HepG2 (cell line): ENCODE data around the gene UCK2. TPM values are rescaled to one million over a fixed set of nuclear protein-coding genes. Genes with fewer than 3 reads are reported as not detected.

Experiments used
- ATAC-seq: fragments of 200-7000 bp; cut with Tn5 transposase; 3 replicates; pipeline ENCODE4 v1.9.1; 2020; ENCODE audit warnings: mild to moderate bottlenecking, moderate library complexity
- BruUV-seq: library from RNA; stranded (reverse); fragments of 400-500 nt; replicated peaks from 2 replicates; lab custom pipeline; 2021; lab: Mats Ljungman, UMichigan
- CTCF ChIA-PET: fragments of 300-600 bp; formaldehyde crosslinking; extraction: SDS; loops from one replicate; lab custom pipeline; 2021; ENCODE audit warnings: low total read pairs, inconsistent platforms, low intra/inter-chr PET ratio; lab: Yijun Ruan, JAX
- POLR2A ChIA-PET: fragments of 350-600 bp; sonication (Branson Sonifier 250); formaldehyde crosslinking; loops from one replicate; lab custom pipeline; 2020; ENCODE audit warnings: antibody characterized with exemption, inconsistent platforms; lab: Yijun Ruan, JAX
- DNase-seq: peaks from one replicate; pipeline ENCODE4 v3.0.0-alpha.2; 2015; ENCODE audit warnings: low spot score
- FAIRE-seq: peaks from 3 replicates; lab custom pipeline; 2011; peaks lifted over from hg19 to GRCh38; lab: Jason Lieb, UNC
- H2AFZ ChIP-seq: one replicate; pipeline ENCODE4 v1.6.1; 2011; ENCODE audit warnings: low read length, inconsistent platforms
- H3K27ac ChIP-seq: fragments of 300-600 bp; 3 replicates; pipeline ENCODE4 v1.8.0; 2011; ENCODE audit warnings: mixed run types, mild to moderate bottlenecking, mixed read lengths, low read length, inconsistent platforms; ENCODE audit not compliant: insufficient read depth; ENCODE audit errors: extremely low read length
- H3K27me3 ChIP-seq, 2 experiments: fragments of 200-600 bp in 1 of 2; 2 replicates in 1 of 2; 3 replicates in 1 of 2; pipeline versions ENCODE4 v1.6.0 to v1.8.0; 2011; ENCODE audit warnings: low read length in 2 of 2, mild to moderate bottlenecking in 2 of 2, moderate library complexity in 2 of 2, inconsistent platforms in 1 of 2; ENCODE audit not compliant: insufficient read depth in 2 of 2, control insufficient read depth in 1 of 2
- H3K36me3 ChIP-seq, 2 experiments: fragments of 200-600 bp in 1 of 2; replicated peaks in 1 of 2; 2 replicates in 1 of 2; 3 replicates in 1 of 2; pipeline versions ENCODE4 v1.5.1 to v1.8.0; 2011; ENCODE audit warnings: low read length in 2 of 2, inconsistent platforms in 1 of 2; ENCODE audit not compliant: insufficient read depth in 2 of 2, control insufficient read depth in 1 of 2
- H3K4me1 ChIP-seq: 2 replicates; pipeline ENCODE4 v1.5.1; 2012; ENCODE audit warnings: low read length, inconsistent platforms; ENCODE audit not compliant: insufficient read depth
- H3K4me2 ChIP-seq: 2 replicates; pipeline ENCODE4 v1.6.0; 2011; ENCODE audit warnings: low read depth, low read length, inconsistent platforms
- H3K4me3 ChIP-seq, 3 experiments: fragments of 200-600 bp in 1 of 3; sonication (generic), shearing (Covaris generic) in 1 of 3; replicated peaks in 1 of 3; 2 replicates each; pipeline ENCODE4 v1.5.1; 2011 to 2016; ENCODE audit warnings: low read length in 3 of 3, inconsistent platforms in 2 of 3, low read depth in 2 of 3, mild to moderate bottlenecking in 2 of 3, control low read depth in 1 of 3, mixed read lengths in 1 of 3; ENCODE audit not compliant: insufficient read depth in 1 of 3
- H3K79me2 ChIP-seq: one replicate; pipeline ENCODE4 v1.6.1; 2011; ENCODE audit warnings: low read length, inconsistent platforms; ENCODE audit not compliant: insufficient read depth
- H3K9ac ChIP-seq: 2 replicates; pipeline ENCODE4 v1.6.0; 2011; ENCODE audit warnings: mild to moderate bottlenecking, low read depth, low read length, inconsistent platforms; ENCODE audit not compliant: insufficient read depth
- H3K9me3 ChIP-seq: 2 replicates; pipeline ENCODE4 v1.5.1; 2012; ENCODE audit warnings: mild to moderate bottlenecking, low read length
- H4K20me1 ChIP-seq: 2 replicates; pipeline ENCODE4 v1.6.0; 2011; ENCODE audit warnings: inconsistent platforms, mild to moderate bottlenecking, low read length, moderate library complexity; ENCODE audit not compliant: insufficient read depth
- FOXM1 ChIP-seq: sonication (generic); formaldehyde crosslinking; IDR thresholded peaks from 2 replicates; pipeline ENCODE4 v1.5.0; 2020; ENCODE audit warnings: missing genetic modification reagents
- GLI4 ChIP-seq: sonication (generic); formaldehyde crosslinking; IDR thresholded peaks from 2 replicates; pipeline ENCODE4 v1.5.1; 2020; ENCODE audit warnings: missing genetic modification reagents, mild to moderate bottlenecking, moderate library complexity, borderline replicate concordance
- HMG20A ChIP-seq: IDR thresholded peaks from 2 replicates; pipeline ENCODE4 v1.6.1; 2016; ENCODE audit warnings: borderline replicate concordance
- KDM4B ChIP-seq: sonication (generic); formaldehyde crosslinking; IDR thresholded peaks from 2 replicates; pipeline ENCODE4 v1.4.0; 2020; ENCODE audit warnings: missing genetic modification reagents
- MLXIP ChIP-seq: sonication (generic); formaldehyde crosslinking; IDR thresholded peaks from 2 replicates; pipeline ENCODE4 v1.9.0; 2021; ENCODE audit warnings: missing genetic modification reagents, borderline replicate concordance
- POLR2G ChIP-seq: fragments of 200-400 bp; formaldehyde crosslinking; IDR thresholded peaks from 2 replicates; pipeline ENCODE4 v1.6.1; 2018; ENCODE audit warnings: mild to moderate bottlenecking, low read depth, low read length, moderate library complexity
- SP140L ChIP-seq: sonication (generic); formaldehyde crosslinking; IDR thresholded peaks from 2 replicates; pipeline ENCODE4 v1.4.0; 2020; ENCODE audit warnings: missing genetic modification reagents, borderline replicate concordance
- ZNF136 ChIP-seq: sonication (generic); formaldehyde crosslinking; IDR thresholded peaks from 2 replicates; pipeline ENCODE4 v1.8.1; 2022; ENCODE audit warnings: low read depth, mild to moderate bottlenecking, moderate library complexity, missing genetic modification reagents
- WGBS: methylation state at CpG from one replicate; pipeline ENCODE4 v1.1.6; 2017; ENCODE audit warnings: low lambda C conversion rate; 5-methylcytosine and 5-hydroxymethylcytosine counted together
- in situ Hi-C: cut with HindIII; loops from 2 replicates; pipeline ENCODE4 v1.10.0; 2017; ENCODE audit warnings: low pct_unique_long_range_greater_than_20kb; ENCODE audit not compliant: extremely low pct_ligation_motif_present
- intact Hi-C: fragments of 100-400 bp; cut with micrococcal nuclease; formaldehyde crosslinking; loops from one replicate; pipeline ENCODE4 v1.10.0; 2022; ENCODE audit not compliant: unreplicated experiment
- polyA plus RNA-seq, 8 experiments: library from polyadenylated mRNA; depleted of rRNA in 3 of 8; stranded (reverse) in 7 of 8; unstranded in 1 of 8; fragments of >200 nt; fragmentation: Illumina TruSeq in 4 of 8; extraction: Trizol in 4 of 8; gene quantifications; 2 replicates each; pipeline versions ENCODE4 v1.2.1 to v1.2.3, GENCODE V29; 2011 to 2016; ENCODE audit warnings: low read depth in 4 of 8, missing spikeins in 1 of 8, mixed read lengths in 1 of 8; ENCODE audit not compliant: insufficient read depth in 1 of 8
- total RNA-seq, 5 experiments: library from RNA; depleted of rRNA; stranded (reverse); fragments of >200 nt; fragmentation: Illumina TruSeq; extraction: Trizol; gene quantifications; 2 replicates each; pipeline ENCODE4 v1.2.3, GENCODE V29; 2016; ENCODE audit warnings: low read depth in 1 of 5
- TF ChIP-seq, protein P1 (sequence below): sonication (generic); formaldehyde crosslinking; IDR thresholded peaks from 2 replicates; pipeline ENCODE4 v1.4.0; 2020; ENCODE audit warnings: mild to moderate bottlenecking, missing genetic modification reagents

Gene UCK2
- total and polyA plus RNA-seq, 2 of the 13 experiments (the other 11 are each of a cell fraction or from before 2014, with no cell fraction given): 64.3 to 78.0 TPM

DNA sequence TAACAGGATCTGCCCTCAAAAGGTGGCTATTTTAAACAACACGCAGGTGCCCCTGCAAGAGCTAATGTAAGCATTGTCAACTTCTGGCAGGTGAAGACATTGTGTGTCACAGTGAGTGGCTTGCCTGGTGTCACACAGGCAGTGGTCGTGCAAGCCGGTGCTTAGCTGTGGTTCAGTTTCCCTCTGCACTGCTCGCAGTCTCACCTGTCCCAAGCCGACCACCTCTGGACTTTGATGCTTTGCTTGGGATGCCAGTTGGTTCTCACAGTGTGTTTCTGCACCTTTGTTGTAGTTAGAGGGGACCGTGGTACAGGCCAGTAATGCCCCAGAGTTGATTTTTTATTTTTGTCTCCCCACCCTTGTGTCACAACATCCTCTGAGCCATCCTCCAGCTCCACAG, 85.2 kb downstream of the UCK2 start:
- in situ Hi-C loops (loop anchor here (5.0 to 25.0 kb wide), 2 partner anchors 215 to 500 kb away; partner anchors contain the start of gene ALDH9A1), intact Hi-C loops (loop anchor here (5.0 to 10.0 kb wide), 3 partner anchors 215 to 778 kb away; partner anchors contain the start of gene ALDH9A1)
- H2AFZ ChIP-seq: no peak overlapping the region
- ChIA-PET CTCF (interaction anchor here (3.4 kb wide), 1 partner anchor 195 kb away, joined by 38 read pairs; no protein-coding TSS in a partner anchor), POLR2A (interaction anchor here (3.2 kb wide), 1 partner anchor 144 kb away, joined by 31 read pairs; the partner anchor contains the start of gene TMCO1)
- peaks cover 64% of the 10 kb centered on the region for H3K4me1 ChIP-seq
- no peaks in the 10 kb centered on the region for H3K79me2 ChIP-seq
- no peak overlapping the region for H3K4me2 ChIP-seq
- peak overlapping the region; percentile 80 for H3K27ac ChIP-seq
- H3K36me3 ChIP-seq: peaks cover 3 to 19% of the 10 kb centered on the region in 2 experiments; a peak in 3 of 5 replicates
- ATAC-seq (no peak), DNase-seq (no peak), FAIRE-seq (no peak)
- TF ChIP-seq GLI4 (CRISPR knock-in tag): 0 out of 2 replicates have a peak, but pooled peaks have one; percentile 49
- peak; percentile 72; the same call in 1 of the 2 replicates for TF ChIP-seq ZNF136 (CRISPR knock-in tag)
- TF ChIP-seq SP140L (CRISPR knock-in tag): no peak
- TF ChIP-seq FOXM1 (CRISPR knock-in tag): no peak
- no peak for TF ChIP-seq MLXIP (CRISPR knock-in tag)
- TF ChIP-seq POLR2G: no peak
- TF ChIP-seq, protein P1, sequence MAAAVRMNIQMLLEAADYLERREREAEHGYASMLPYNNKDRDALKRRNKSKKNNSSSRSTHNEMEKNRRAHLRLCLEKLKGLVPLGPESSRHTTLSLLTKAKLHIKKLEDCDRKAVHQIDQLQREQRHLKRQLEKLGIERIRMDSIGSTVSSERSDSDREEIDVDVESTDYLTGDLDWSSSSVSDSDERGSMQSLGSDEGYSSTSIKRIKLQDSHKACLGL (CRISPR knock-in tag): no peak
- TF ChIP-seq KDM4B (CRISPR knock-in tag): no peak
- no peak for TF ChIP-seq HMG20A
- no peaks in the 10 kb centered on the region for H4K20me1 ChIP-seq
- WGBS: 89% methylated on average over 4 of the region's 6 CpGs
- H3K4me3 ChIP-seq: no peak overlapping the region
- no peaks in the 10 kb centered on the region for H3K27me3 ChIP-seq
- H3K9ac ChIP-seq: no peak overlapping the region
- BruUV-seq: no TSS peak
- H3K9me3 ChIP-seq: no peaks in the 10 kb centered on the region
